GM12875 (cell line): ENCODE results near the gene MSANTD1.

ENCODE experiments used
- H3K4me3 ChIP-seq: one replicate; pipeline ENCODE4 v1.5.1; 2011; ENCODE audit warnings: low read depth, low read length, control low read depth
- CTCF ChIP-seq: IDR thresholded peaks from 2 replicates; pipeline ENCODE4 v1.5.1; 2011; ENCODE audit warnings: low read depth, mild to moderate bottlenecking, control low read depth, inconsistent platforms, low read length, moderate library complexity, borderline replicate concordance; ENCODE audit not compliant: insufficient read depth

MSANTD1 gene

GRCh38 chr4:3227878-3228675, 20.9 kb upstream of the MSANTD1 start:
- TF ChIP-seq CTCF = no peak
- H3K4me3 ChIP-seq = no peak overlapping the region

GRCh38 chr4:3228881-3229280, 20.1 kb upstream of the MSANTD1 start:
- no peak for TF ChIP-seq CTCF
- H3K4me3 ChIP-seq = no peak overlapping the region

- TF ChIP-seq CTCF = no peak
Measured at GRCh38 chr4:3229328-3229727, 19.6 kb upstream of the MSANTD1 start.

GRCh38 chr4:3229964-3230363, 19.0 kb upstream of the MSANTD1 start:
- no peak overlapping the region for H3K4me3 ChIP-seq
- TF ChIP-seq CTCF = no peak

More at GRCh38 chr4:3229328-3229727, 19.6 kb upstream of the MSANTD1 start:
- no peak overlapping the region for H3K4me3 ChIP-seq

- no peak for TF ChIP-seq CTCF
- no peak overlapping the region for H3K4me3 ChIP-seq
Measured at GRCh38 chr4:3231471-3231870, 17.5 kb upstream of the MSANTD1 start.

- no peak overlapping the region for H3K4me3 ChIP-seq
- no peak for TF ChIP-seq CTCF
Measured at GRCh38 chr4:3232001-3232400, 17.0 kb upstream of the MSANTD1 start.

GRCh38 chr4:3232871-3233271, 16.1 kb upstream of the MSANTD1 start:
- no peak overlapping the region for H3K4me3 ChIP-seq
- TF ChIP-seq CTCF = no peak
